ENCODE results near the gene TMEM222.
A peak's percentile ranks its signal among the peaks of the same experiment; 100 is the strongest.

TMEM222 gene

DNA sequence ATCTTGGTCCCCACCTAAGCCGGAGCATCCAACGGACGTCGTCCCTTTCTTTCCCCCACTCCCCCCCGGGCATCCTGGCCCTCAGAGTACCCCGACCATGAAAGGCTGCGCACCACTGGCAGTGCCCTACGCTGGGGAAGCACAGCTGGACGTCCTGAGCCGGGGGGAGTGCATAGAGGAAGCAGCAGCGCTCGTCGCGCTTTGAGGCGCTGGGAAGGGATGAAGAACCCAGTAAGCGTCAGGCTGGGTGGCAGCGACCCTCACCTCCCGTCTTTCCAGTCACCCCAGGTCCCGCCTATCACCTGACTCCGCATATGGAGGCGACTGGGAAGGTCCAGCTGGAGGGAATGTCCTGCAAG lies 39.1 kb downstream of the TMEM222 start:
- WGBS (ENCODE audit: extremely low coverage, insufficient coverage, insufficient read length) = no CpG with 5 or more reads among the region's 21 CpGs

DNA sequence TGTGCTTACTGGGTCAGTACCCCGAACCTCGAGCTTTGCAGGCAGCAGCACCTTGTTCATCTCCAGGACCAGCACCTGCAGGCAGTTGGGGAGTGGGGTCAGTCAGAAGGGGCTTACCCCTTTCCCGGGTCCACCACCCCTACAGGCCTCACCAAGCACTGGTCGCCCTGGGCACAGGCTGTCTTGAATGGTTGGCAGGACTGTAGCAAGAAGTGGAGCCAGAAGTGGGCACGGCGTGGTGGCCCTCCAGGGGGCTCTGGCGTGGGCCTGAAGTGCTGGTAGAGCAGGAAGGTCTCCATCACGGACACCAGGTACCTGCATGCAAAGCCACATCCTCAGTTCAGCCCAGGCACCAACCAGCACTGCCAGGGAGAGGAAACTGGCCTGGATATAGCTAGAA lies 39.6 kb downstream of the TMEM222 start:
- H3K4me3 ChIP-seq (ENCODE audit: low read depth, low read length) = no peak overlapping the region
- H3K14ac ChIP-seq (ENCODE audit: low read length) = no peak overlapping the region
- no peak overlapping the region for H3K4ac ChIP-seq (ENCODE audit: low read depth, low read length)
- no peak overlapping the region for H2AFZ ChIP-seq (ENCODE audit: insufficient read depth, low read length, poor library complexity)
- no peak overlapping the region for H2BK120ac ChIP-seq (ENCODE audit: insufficient read depth, low read length, poor library complexity)
- H2BK12ac ChIP-seq (ENCODE audit: low read length) = no peak overlapping the region
- peaks cover 2 to 17% of the 10 kb centered on the region in 2 experiments for H3K36me3 ChIP-seq (ENCODE audit: control insufficient read depth in 1 of 2, insufficient read depth in 2 of 2, low read length in 2 of 2)
- peaks cover 1% of the 10 kb centered on the region for H3K79me2 ChIP-seq (ENCODE audit: control insufficient read depth, insufficient read depth, low read length, poor library complexity)
- H3K4me1 ChIP-seq (ENCODE audit: control insufficient read depth in 1 of 2, insufficient read depth in 2 of 2, low read length in 2 of 2) = peaks cover 21 to 24% of the 10 kb centered on the region in 2 experiments
- H3K27ac ChIP-seq (ENCODE audit: low read depth, low read length) = no peak overlapping the region
- H3K18ac ChIP-seq (ENCODE audit: low read length) = no peak overlapping the region
- H3K9ac ChIP-seq (ENCODE audit: low read length) = no peak overlapping the region
- peaks cover 11% of the 10 kb centered on the region for H3K9me3 ChIP-seq (ENCODE audit: insufficient read depth, low read depth, low read length)
- no peak overlapping the region for H4K12ac ChIP-seq (ENCODE audit: low read depth, low read length)
- H2AK5ac ChIP-seq (ENCODE audit: low read length) = no peak overlapping the region
- H4K91ac ChIP-seq (ENCODE audit: low read depth, low read length) = no peak overlapping the region
- peaks cover 18% of the 10 kb centered on the region for H3K27me3 ChIP-seq (ENCODE audit: insufficient read depth, low read length)
- no CpG with 5 or more reads among the region's 8 CpGs for WGBS (ENCODE audit: extremely low coverage, insufficient coverage, insufficient read length)
- no peak overlapping the region for H4K8ac ChIP-seq (ENCODE audit: low read depth, low read length)
- H3K23ac ChIP-seq (ENCODE audit: low read length) = no peak overlapping the region
- no peak overlapping the region for H3K4me2 ChIP-seq (ENCODE audit: low read length)
- DNase-seq = no peak
- H3K79me1 ChIP-seq (ENCODE audit: low read length) = peaks cover 8% of the 10 kb centered on the region
- no peak overlapping the region for H2BK5ac ChIP-seq (ENCODE audit: low read depth, low read length, poor library complexity)

More for the DNA sequence above, 39.1 kb downstream of the TMEM222 start:
- peak overlapping the region; percentile 77 for H3K4me2 ChIP-seq (ENCODE audit: low read length)
- H4K8ac ChIP-seq (ENCODE audit: low read depth, low read length) = no peak overlapping the region
- H3K9me3 ChIP-seq (ENCODE audit: insufficient read depth, low read depth, low read length) = peaks cover 11% of the 10 kb centered on the region
- H3K4me1 ChIP-seq (ENCODE audit: control insufficient read depth in 1 of 2, insufficient read depth in 2 of 2, low read length in 2 of 2) = peaks cover 21 to 24% of the 10 kb centered on the region in 2 experiments
- H4K91ac ChIP-seq (ENCODE audit: low read depth, low read length) = no peak overlapping the region
- DNase-seq = no peak
- H3K27me3 ChIP-seq (ENCODE audit: insufficient read depth, low read length) = peaks cover 18% of the 10 kb centered on the region
- peaks cover 7% of the 10 kb centered on the region for H3K79me1 ChIP-seq (ENCODE audit: low read length)
- H2AK5ac ChIP-seq (ENCODE audit: low read length) = no peak overlapping the region
- no peak overlapping the region for H3K9ac ChIP-seq (ENCODE audit: low read length)
- H2BK120ac ChIP-seq (ENCODE audit: insufficient read depth, low read length, poor library complexity) = no peak overlapping the region
- no peak overlapping the region for H2BK5ac ChIP-seq (ENCODE audit: low read depth, low read length, poor library complexity)
- H2BK12ac ChIP-seq (ENCODE audit: low read length) = no peak overlapping the region
- H3K27ac ChIP-seq (ENCODE audit: low read depth, low read length) = no peak overlapping the region
- no peak overlapping the region for H3K14ac ChIP-seq (ENCODE audit: low read length)
- H4K12ac ChIP-seq (ENCODE audit: low read depth, low read length) = no peak overlapping the region
- H3K18ac ChIP-seq (ENCODE audit: low read length) = no peak overlapping the region
- H3K79me2 ChIP-seq (ENCODE audit: control insufficient read depth, insufficient read depth, low read length, poor library complexity) = no peaks in the 10 kb centered on the region
- no peak overlapping the region for H3K4me3 ChIP-seq (ENCODE audit: low read depth, low read length)
- no peak overlapping the region for H3K4ac ChIP-seq (ENCODE audit: low read depth, low read length)
- no peak overlapping the region for H2AFZ ChIP-seq (ENCODE audit: insufficient read depth, low read length, poor library complexity)
- H3K23ac ChIP-seq (ENCODE audit: low read length) = no peak overlapping the region
- peaks cover 3 to 19% of the 10 kb centered on the region in 2 experiments for H3K36me3 ChIP-seq (ENCODE audit: control insufficient read depth in 1 of 2, insufficient read depth in 2 of 2, low read length in 2 of 2)

DNA sequence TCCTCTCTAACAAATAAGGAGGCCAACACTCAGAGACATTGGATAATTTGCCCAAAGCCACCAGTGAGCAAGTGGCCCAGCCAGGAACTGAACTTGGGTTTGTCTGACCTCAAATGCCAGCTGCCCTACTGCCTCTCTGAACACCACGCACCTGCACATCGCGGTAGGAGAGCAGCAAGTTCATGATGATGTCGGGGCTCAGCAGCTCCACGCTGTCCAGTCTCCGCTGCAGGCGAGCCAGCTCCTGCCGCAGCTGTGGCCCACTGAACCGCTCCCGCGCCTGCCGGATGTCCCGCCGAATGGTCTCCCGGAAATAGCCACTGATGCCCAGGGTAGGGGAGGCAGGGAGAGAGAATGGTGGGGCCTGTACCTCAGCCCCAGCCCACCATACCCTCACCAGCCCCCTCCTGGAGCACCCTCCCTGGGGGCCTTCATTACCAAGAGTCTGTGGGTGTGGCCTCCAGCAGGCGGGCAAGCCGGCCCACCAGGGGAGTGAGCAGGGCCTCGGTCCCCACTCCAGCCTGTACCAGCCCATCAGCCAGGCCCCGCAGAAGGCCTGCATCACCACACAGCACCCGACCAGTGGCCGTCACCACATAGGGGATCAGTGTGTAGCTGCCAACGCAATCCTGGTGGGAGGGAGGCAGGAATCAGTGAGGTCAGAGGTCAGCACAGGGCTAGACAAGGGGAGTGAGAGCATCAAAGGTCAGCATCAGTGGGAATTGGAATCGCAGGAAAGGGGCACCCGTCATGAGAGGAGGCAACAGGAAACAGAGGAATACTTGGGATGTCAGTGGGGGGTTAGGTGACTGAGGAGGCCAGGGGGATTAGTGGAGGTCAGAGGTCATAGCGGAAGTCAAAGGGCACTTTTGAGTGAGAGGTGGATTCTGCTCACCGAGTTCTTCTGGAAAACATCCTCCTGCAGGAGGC lies 42.1 kb downstream of the TMEM222 start:
- WGBS (ENCODE audit: extremely low coverage, insufficient coverage, insufficient read length) = no CpG with 5 or more reads among the region's 26 CpGs
- no peak for DNase-seq
- peaks cover 1% of the 10 kb centered on the region for H3K79me2 ChIP-seq (ENCODE audit: control insufficient read depth, insufficient read depth, low read length, poor library complexity)
- H3K18ac ChIP-seq (ENCODE audit: low read length) = no peak overlapping the region
- no peak overlapping the region for H2BK120ac ChIP-seq (ENCODE audit: insufficient read depth, low read length, poor library complexity)
- H3K4me1 ChIP-seq (ENCODE audit: control insufficient read depth in 1 of 2, insufficient read depth in 2 of 2, low read length in 2 of 2) = peaks cover 21 to 26% of the 10 kb centered on the region in 2 experiments
- H3K27me3 ChIP-seq (ENCODE audit: insufficient read depth, low read length) = peaks cover 18% of the 10 kb centered on the region
- H3K27ac ChIP-seq (ENCODE audit: low read depth, low read length) = no peak overlapping the region
- H3K4me2 ChIP-seq (ENCODE audit: low read length) = no peak overlapping the region
- no peak overlapping the region for H2AFZ ChIP-seq (ENCODE audit: insufficient read depth, low read length, poor library complexity)
- no peak overlapping the region for H3K4me3 ChIP-seq (ENCODE audit: low read depth, low read length)
- peaks cover 2 to 8% of the 10 kb centered on the region in 2 experiments for H3K36me3 ChIP-seq (ENCODE audit: control insufficient read depth in 1 of 2, insufficient read depth in 2 of 2, low read length in 2 of 2)
- H3K4ac ChIP-seq (ENCODE audit: low read depth, low read length) = no peak overlapping the region
- no peak overlapping the region for H2AK5ac ChIP-seq (ENCODE audit: low read length)
- H4K91ac ChIP-seq (ENCODE audit: low read depth, low read length) = no peak overlapping the region
- H3K9me3 ChIP-seq (ENCODE audit: insufficient read depth, low read depth, low read length) = peaks cover 11% of the 10 kb centered on the region
- peaks cover 11% of the 10 kb centered on the region for H3K79me1 ChIP-seq (ENCODE audit: low read length)
- H4K8ac ChIP-seq (ENCODE audit: low read depth, low read length) = no peak overlapping the region
- H3K23ac ChIP-seq (ENCODE audit: low read length) = no peak overlapping the region
- H4K12ac ChIP-seq (ENCODE audit: low read depth, low read length) = no peak overlapping the region
- no peak overlapping the region for H2BK12ac ChIP-seq (ENCODE audit: low read length)
- H3K14ac ChIP-seq (ENCODE audit: low read length) = no peak overlapping the region
- no peak overlapping the region for H3K9ac ChIP-seq (ENCODE audit: low read length)
- H2BK5ac ChIP-seq (ENCODE audit: low read depth, low read length, poor library complexity) = no peak overlapping the region

DNA sequence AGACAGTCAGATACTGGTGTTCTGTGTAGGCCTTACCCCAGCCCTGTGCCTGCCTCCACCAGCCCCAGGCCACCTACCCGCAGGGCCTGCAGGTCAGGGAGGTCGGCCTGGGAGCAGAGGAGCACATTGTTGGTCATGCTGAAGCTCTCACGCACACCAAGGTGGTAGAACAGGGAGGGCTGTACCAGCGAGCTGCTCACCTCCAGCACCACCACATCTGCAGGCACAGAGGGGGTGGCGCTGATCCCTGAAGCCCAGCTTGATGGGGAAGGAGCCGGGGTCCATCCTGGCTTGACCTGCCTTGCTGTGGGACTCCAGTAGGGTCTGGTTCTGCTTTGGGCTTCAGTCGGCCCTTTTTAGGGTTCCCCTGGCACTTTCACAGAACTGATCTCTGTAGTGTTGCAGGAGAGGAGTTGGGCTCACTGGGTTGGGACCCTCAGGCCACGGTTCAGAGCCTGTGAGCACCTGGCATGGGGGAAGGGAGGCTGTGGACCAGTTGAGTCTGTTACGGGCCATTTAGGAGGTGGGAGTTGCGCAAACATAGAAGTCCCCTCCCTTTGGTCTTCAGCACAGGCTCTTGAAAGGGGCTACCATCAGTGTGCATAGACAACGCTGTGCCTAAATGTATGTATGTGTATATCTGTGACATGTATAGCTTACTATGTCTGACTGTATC lies 42.9 kb downstream of the TMEM222 start:
- peak overlapping the region; percentile 6 for H4K12ac ChIP-seq (ENCODE audit: low read depth, low read length)
- peak overlapping the region; percentile 26 for H2BK120ac ChIP-seq (ENCODE audit: insufficient read depth, low read length, poor library complexity)
- peak overlapping the region; percentile 19 for H2BK12ac ChIP-seq (ENCODE audit: low read length)
- peaks cover 15% of the 10 kb centered on the region for H3K27me3 ChIP-seq (ENCODE audit: insufficient read depth, low read length)
- peaks cover 8% of the 10 kb centered on the region for H3K9me3 ChIP-seq (ENCODE audit: insufficient read depth, low read depth, low read length)
- H4K8ac ChIP-seq (ENCODE audit: low read depth, low read length) = peak overlapping the region; percentile 0
- H3K4me3 ChIP-seq (ENCODE audit: low read depth, low read length) = peak overlapping the region; percentile 20
- H3K18ac ChIP-seq (ENCODE audit: low read length) = peak overlapping the region; percentile 37
- H2BK5ac ChIP-seq (ENCODE audit: low read depth, low read length, poor library complexity) = no peak overlapping the region
- peaks cover 2 to 8% of the 10 kb centered on the region in 2 experiments for H3K36me3 ChIP-seq (ENCODE audit: control insufficient read depth in 1 of 2, insufficient read depth in 2 of 2, low read length in 2 of 2)
- H3K79me2 ChIP-seq (ENCODE audit: control insufficient read depth, insufficient read depth, low read length, poor library complexity) = peaks cover 1% of the 10 kb centered on the region
- peak overlapping the region; percentile 0 for H3K14ac ChIP-seq (ENCODE audit: low read length)
- H3K27ac ChIP-seq (ENCODE audit: low read depth, low read length) = peak overlapping the region; percentile 50
- H3K4me2 ChIP-seq (ENCODE audit: low read length) = peak overlapping the region; percentile 12
- peaks cover 20 to 26% of the 10 kb centered on the region in 2 experiments for H3K4me1 ChIP-seq (ENCODE audit: control insufficient read depth in 1 of 2, insufficient read depth in 2 of 2, low read length in 2 of 2)
- H2AK5ac ChIP-seq (ENCODE audit: low read length) = no peak overlapping the region
- no peak overlapping the region for H3K4ac ChIP-seq (ENCODE audit: low read depth, low read length)
- peak; percentile 89 to 90 for DNase-seq
- H3K23ac ChIP-seq (ENCODE audit: low read length) = no peak overlapping the region
- H4K91ac ChIP-seq (ENCODE audit: low read depth, low read length) = peak overlapping the region; percentile 41
- no CpG with 5 or more reads among the region's 11 CpGs for WGBS (ENCODE audit: extremely low coverage, insufficient coverage, insufficient read length)
- H2AFZ ChIP-seq (ENCODE audit: insufficient read depth, low read length, poor library complexity) = peak overlapping the region; percentile 32
- H3K9ac ChIP-seq (ENCODE audit: low read length) = no peak overlapping the region
- peaks cover 11% of the 10 kb centered on the region for H3K79me1 ChIP-seq (ENCODE audit: low read length)

All from trophoblast cell (in vitro differentiated cells and primary cell).